ENCODE measurements around the gene VMO1.
A peak's percentile ranks its signal among the peaks of the same experiment; 100 is the strongest.

VMO1 gene

DNA sequence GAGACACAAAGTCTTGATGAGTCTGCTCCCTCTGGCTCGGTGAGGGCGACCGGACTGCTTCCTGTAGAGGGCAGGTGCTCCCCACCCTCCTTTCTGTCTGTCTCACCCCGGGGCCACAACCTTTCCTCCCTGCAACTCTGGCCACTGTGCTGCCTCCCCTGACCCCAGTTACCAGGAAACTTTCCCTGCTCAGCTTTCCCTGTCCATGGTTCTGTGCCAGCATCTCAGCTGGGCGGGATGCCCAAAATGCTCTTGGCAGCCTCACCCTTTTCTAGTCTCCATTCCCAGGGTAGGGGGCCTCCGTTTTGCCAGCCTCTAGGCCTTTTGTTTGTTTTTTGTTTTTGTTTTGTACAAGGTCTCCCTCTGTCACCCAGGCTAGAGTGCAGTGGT is 22.2 kb upstream of the VMO1 start:
- TF ChIP-seq, protein P1, sequence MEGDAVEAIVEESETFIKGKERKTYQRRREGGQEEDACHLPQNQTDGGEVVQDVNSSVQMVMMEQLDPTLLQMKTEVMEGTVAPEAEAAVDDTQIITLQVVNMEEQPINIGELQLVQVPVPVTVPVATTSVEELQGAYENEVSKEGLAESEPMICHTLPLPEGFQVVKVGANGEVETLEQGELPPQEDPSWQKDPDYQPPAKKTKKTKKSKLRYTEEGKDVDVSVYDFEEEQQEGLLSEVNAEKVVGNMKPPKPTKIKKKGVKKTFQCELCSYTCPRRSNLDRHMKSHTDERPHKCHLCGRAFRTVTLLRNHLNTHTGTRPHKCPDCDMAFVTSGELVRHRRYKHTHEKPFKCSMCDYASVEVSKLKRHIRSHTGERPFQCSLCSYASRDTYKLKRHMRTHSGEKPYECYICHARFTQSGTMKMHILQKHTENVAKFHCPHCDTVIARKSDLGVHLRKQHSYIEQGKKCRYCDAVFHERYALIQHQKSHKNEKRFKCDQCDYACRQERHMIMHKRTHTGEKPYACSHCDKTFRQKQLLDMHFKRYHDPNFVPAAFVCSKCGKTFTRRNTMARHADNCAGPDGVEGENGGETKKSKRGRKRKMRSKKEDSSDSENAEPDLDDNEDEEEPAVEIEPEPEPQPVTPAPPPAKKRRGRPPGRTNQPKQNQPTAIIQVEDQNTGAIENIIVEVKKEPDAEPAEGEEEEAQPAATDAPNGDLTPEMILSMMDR (IDR thresholded peaks at IDR 0.05; ENCODE audit: borderline replicate concordance, insufficient read depth, low read depth, low read length), result no peak
- no peak overlapping the region for H3K4me3 ChIP-seq (ENCODE audit: low read depth, low read length)

DNA sequence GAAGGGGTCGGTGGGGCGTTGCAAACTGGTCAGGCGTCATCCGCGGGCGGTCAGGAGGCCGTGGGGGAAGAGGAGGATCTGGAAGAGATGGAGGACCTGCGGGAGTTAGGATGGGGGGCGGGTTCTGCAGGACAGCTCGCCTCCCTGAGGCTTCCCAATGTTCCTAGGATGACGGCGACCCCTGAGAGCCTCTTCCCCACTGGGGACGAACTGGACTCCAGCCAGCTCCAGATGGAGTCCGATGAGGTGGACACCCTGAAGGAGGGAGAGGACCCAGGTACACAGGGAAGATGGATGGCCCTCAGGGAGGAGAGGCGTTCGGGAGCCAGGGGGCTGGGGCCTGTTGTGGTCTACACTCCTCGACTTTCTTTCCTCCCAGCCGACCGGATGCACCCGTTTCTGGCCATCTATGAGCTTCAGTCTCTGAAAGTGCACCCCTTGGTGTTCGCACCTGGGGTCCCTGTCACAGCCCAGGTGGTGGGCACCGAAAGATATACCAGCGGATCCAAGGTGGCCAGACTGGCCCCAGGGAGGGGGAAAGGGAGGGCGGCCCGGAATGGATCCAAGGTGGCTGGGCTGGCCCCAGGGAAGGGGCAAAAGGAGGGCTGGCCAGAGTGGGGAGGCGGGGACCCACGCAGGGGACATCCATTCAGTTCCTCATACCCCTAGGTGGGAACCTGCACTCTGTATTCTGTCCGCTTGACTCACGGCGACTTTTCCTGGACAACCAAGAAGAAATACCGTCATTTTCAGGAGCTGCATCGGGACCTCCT is 21.6 kb upstream of the VMO1 start:
- peak overlapping the region; percentile 88 for H3K4me3 ChIP-seq (ENCODE audit: low read depth, low read length)
- TF ChIP-seq, protein P1 (IDR thresholded peaks at IDR 0.05; ENCODE audit: borderline replicate concordance, insufficient read depth, low read depth, low read length), result no peak

- TF ChIP-seq, protein P1 (IDR thresholded peaks at IDR 0.05; ENCODE audit: borderline replicate concordance, insufficient read depth, low read depth, low read length), result no peak
- H3K4me3 ChIP-seq (ENCODE audit: low read depth, low read length), result peak within 1 kb of the TSS; percentile 88
Observed at GRCh38 chr17:4806777-4807604, 20.8 kb upstream of the VMO1 start, which contains the start of gene PLD2. Gene PLD2, plus strand, starts transcription at chr17:4807152. Its CDS starts 621 bp downstream, at chr17:4807773.

- peak overlapping the region; percentile 88 for H3K4me3 ChIP-seq (ENCODE audit: low read depth, low read length)
- TF ChIP-seq, protein P1 (IDR thresholded peaks at IDR 0.05; ENCODE audit: borderline replicate concordance, insufficient read depth, low read depth, low read length), result no peak
Observed at GRCh38 chr17:4806456-4806776, 20.3 kb upstream of the VMO1 start.

GRCh38 chr17:4802228-4802627 is 16.1 kb upstream of the VMO1 start, which contains the start of gene C17orf114:
Gene C17orf114, minus strand, starts transcription at chr17:4802328.
- TF ChIP-seq, protein P1 (IDR thresholded peaks at IDR 0.05; ENCODE audit: borderline replicate concordance, insufficient read depth, low read depth, low read length), result no peak
- no peak within 1 kb of the TSS for H3K4me3 ChIP-seq (ENCODE audit: low read depth, low read length)

DNA sequence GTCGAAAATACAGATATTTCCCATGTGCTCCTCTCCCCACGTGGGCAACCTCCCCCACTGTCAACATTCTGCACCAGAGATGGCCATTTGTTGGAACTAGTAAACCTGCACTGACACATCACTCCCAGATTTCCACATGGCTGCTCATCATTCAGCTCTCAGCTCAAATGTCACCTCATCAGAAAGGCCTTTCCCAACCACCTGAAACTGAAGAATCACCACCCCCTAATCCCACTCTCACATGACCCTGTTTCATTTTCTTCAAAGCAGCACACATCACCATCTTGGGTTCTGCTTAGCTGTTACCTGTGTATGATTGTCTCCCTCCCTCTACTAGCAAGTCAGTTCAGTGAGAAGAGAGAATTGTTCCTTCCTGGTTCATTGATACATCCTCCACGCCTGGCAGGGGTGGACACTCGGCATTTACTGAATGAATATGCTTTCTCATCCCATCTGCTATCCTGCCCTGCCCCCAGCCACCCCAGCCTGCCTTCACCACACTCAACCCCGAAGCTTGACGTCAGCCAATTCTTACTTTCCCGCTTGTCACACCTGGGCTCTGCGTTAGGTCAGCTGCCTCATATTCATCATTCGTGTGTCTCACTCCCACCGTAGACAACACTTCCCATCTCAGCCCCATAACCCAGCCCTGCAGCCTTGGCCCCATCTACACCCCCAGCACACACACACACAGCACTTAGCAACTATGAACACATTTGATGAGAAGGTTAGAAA is 14.5 kb upstream of the VMO1 start:
- no peak overlapping the region for H3K4me3 ChIP-seq (ENCODE audit: low read depth, low read length)
- TF ChIP-seq, protein P1 (IDR thresholded peaks at IDR 0.05; ENCODE audit: borderline replicate concordance, insufficient read depth, low read depth, low read length), result no peak

All from GM12875 (cell line).